ENCODE data around the gene CARHSP1. TPM values are rescaled to one million over a fixed set of nuclear protein-coding genes. Genes with fewer than 3 reads are reported as not detected.

The CARHSP1 gene
- total RNA-seq, 1 donor from 2014 or later: 27.0 TPM

DNA sequence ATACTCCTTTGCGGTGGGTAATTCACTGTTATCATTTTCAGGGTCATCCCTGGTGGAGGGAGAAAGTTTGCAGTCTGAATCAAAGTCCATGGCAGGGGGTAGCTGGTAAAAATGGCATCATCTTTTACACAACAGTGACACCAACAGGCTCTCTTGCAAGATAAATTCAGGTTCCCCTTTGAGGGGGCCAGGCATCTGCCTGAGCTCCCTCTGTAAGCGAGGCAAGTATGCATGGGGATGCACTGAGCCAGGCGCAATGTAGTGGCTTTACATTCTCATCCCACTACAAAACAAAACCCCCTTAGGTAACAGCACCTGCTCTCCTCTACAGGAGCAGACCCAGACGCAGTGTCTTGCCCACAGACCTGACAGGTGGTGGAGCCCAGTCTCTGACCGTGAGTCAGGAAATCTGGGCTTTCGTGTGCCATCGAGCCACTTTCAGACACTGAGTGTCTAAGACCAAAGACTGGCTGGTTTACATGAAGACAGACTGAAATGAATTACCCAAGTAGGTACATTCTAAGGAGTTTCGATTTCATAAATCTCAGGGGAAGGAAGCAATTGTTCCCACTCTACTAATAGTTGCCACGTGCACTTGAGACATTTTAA lies 31.0 kb upstream of the CARHSP1 start:
- TF ChIP-seq, protein P1, sequence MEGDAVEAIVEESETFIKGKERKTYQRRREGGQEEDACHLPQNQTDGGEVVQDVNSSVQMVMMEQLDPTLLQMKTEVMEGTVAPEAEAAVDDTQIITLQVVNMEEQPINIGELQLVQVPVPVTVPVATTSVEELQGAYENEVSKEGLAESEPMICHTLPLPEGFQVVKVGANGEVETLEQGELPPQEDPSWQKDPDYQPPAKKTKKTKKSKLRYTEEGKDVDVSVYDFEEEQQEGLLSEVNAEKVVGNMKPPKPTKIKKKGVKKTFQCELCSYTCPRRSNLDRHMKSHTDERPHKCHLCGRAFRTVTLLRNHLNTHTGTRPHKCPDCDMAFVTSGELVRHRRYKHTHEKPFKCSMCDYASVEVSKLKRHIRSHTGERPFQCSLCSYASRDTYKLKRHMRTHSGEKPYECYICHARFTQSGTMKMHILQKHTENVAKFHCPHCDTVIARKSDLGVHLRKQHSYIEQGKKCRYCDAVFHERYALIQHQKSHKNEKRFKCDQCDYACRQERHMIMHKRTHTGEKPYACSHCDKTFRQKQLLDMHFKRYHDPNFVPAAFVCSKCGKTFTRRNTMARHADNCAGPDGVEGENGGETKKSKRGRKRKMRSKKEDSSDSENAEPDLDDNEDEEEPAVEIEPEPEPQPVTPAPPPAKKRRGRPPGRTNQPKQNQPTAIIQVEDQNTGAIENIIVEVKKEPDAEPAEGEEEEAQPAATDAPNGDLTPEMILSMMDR (IDR thresholded peaks at IDR 0.05): no peak
- ChIA-PET POLR2A (no interaction called here), CTCF (interaction anchor here (0.8 to 1.0 kb wide), 2 partner anchors 20 to 235 kb away, joined by 3 read pairs; no protein-coding TSS in a partner anchor)
- Mint-ChIP-seq H3K36me3 (ENCODE audit: low read depth) (peaks cover 92% of the 10 kb centered on the region), H3K27ac (no peak overlapping the region), H3K4me3 (no peak overlapping the region), H3K4me1 (no peaks in the 10 kb centered on the region), H3K27me3 (no peaks in the 10 kb centered on the region), H3K9me3 (no peaks in the 10 kb centered on the region)
- ATAC-seq (ENCODE audit: low read depth) (no peak), DNase-seq (no peak)
- intact Hi-C loops (cut with micrococcal nuclease): loop anchor here (10.0 kb wide), 1 partner anchor 1285 kb away; the partner anchor contains the start of gene GRIN2A

DNA sequence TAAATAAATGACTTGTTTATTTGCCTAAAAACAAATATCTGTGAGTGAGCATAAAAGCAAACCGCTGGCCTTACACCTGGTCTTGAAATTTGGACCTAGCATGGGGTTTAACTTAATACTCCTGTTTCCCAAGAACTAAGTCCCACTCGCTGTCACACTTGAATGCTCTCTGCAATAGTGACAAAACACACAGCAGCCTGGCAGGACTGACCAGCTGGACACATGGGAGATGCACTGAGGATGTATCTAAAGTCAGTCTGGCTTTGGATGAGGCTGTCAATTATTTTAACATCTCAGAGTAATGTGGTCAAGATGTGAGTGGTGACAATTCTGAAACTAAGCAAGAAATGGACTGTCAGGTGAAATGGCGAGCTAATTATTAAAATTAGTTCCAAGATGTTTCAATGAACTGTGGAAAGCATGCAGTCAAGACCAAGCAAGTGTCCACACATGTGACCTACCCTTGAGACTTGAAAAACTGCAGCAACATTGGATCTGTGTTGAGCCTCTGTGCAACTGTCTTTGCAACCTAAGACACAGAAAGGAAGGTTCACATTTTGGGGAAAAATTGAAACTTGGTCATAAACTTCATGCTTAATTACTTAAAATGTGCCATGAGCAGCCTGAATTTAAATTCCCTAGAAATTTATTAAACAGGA lies 30.0 kb upstream of the CARHSP1 start:
- intact Hi-C loops (cut with micrococcal nuclease): loop anchor here (10.0 kb wide), 1 partner anchor 1286 kb away; the partner anchor contains the start of gene GRIN2A
- POLR2A ChIA-PET: no interaction called here
- DNase-seq: no peak
- H3K4me1 Mint-ChIP-seq: no peaks in the 10 kb centered on the region
- TF ChIP-seq, protein P1 (IDR thresholded peaks at IDR 0.05): no peak
- peaks cover 94% of the 10 kb centered on the region for H3K36me3 Mint-ChIP-seq (ENCODE audit: low read depth)
- H3K27me3 Mint-ChIP-seq: no peaks in the 10 kb centered on the region
- ATAC-seq (ENCODE audit: low read depth): no peak
- CTCF ChIA-PET: interaction anchor here (0.8 to 0.9 kb wide), 2 partner anchors 19 to 38 kb away, joined by 3 read pairs; no protein-coding TSS in a partner anchor
- H3K4me3 Mint-ChIP-seq: no peak overlapping the region
- no peak overlapping the region for H3K27ac Mint-ChIP-seq
- H3K9me3 Mint-ChIP-seq: no peaks in the 10 kb centered on the region

- peaks cover 88% of the 10 kb centered on the region for H3K36me3 Mint-ChIP-seq (ENCODE audit: low read depth)
- POLR2A ChIA-PET: interaction anchor here (0.7 kb wide), 1 partner anchor 48 kb away, joined by 3 read pairs; no protein-coding TSS in a partner anchor
- ATAC-seq (ENCODE audit: low read depth) (no peak), DNase-seq (no peak)
- H3K9me3 Mint-ChIP-seq: no peaks in the 10 kb centered on the region
- peaks cover 38% of the 10 kb centered on the region for H3K4me1 Mint-ChIP-seq
- intact Hi-C loops (cut with micrococcal nuclease): loop anchor here (5.0 to 10.0 kb wide), 2 partner anchors 1290 to 1972 kb away; partner anchors contain the start of gene GRIN2A
- TF ChIP-seq, protein P1 (IDR thresholded peaks at IDR 0.05): no peak
- CTCF ChIA-PET: interaction anchor here (1.0 to 1.7 kb wide), 4 partner anchors 11 to 113 kb away, joined by 3 to 6 read pairs (median 4); no protein-coding TSS in a partner anchor
- no peaks in the 10 kb centered on the region for H3K27me3 Mint-ChIP-seq
- H3K4me3 Mint-ChIP-seq: no peak overlapping the region
- no peak overlapping the region for H3K27ac Mint-ChIP-seq
Observed at GRCh38 chr16:8894736-8895334, 26.0 kb upstream of the CARHSP1 start.

- intact Hi-C loops (cut with micrococcal nuclease): loop anchor here (5.0 to 10.0 kb wide), 2 partner anchors 1291 to 1973 kb away; partner anchors contain the start of gene GRIN2A
- Mint-ChIP-seq H3K27ac (no peak overlapping the region), H3K36me3 (ENCODE audit: low read depth) (peaks cover 83% of the 10 kb centered on the region), H3K4me1 (peaks cover 38% of the 10 kb centered on the region), H3K4me3 (no peak overlapping the region), H3K27me3 (no peaks in the 10 kb centered on the region), H3K9me3 (no peaks in the 10 kb centered on the region)
- ChIA-PET CTCF (interaction anchor here (0.7 to 1.7 kb wide), 4 partner anchors 8 to 42 kb away, joined by 3 to 6 read pairs (median 4); no protein-coding TSS in a partner anchor), POLR2A (interaction anchor here (0.7 to 5.0 kb wide), 3 partner anchors 24 to 48 kb away, joined by 3 to 50 read pairs (median 3); partner anchors contain the start of gene CARHSP1)
- DNase-seq (no peak), ATAC-seq (ENCODE audit: low read depth) (no peak)
- TF ChIP-seq, protein P1 (IDR thresholded peaks at IDR 0.05): no peak
Observed at GRCh38 chr16:8893976-8894690, 25.3 kb upstream of the CARHSP1 start.

All from activated B cell treated with CpG ODN at 0.5 μM for 24 hours (primary cell).